Panc1 (cell line): Measurements from ENCODE around the gene EDAR.

Experiments used
- CTCF ChIP-seq: fragments of 450-650 bp; IDR thresholded peaks from 2 replicates; pipeline ENCODE4 v1.5.1; 2017; ENCODE audit warnings: mild to moderate bottlenecking
- POLR2AphosphoS5 ChIP-seq: IDR thresholded peaks from 2 replicates; pipeline ENCODE4 v1.6.1; 2012; ENCODE audit warnings: mild to moderate bottlenecking, low read depth, low read length, moderate library complexity
- REST ChIP-seq, 2 experiments: IDR thresholded peaks; 2 replicates each; pipeline ENCODE4 v1.6.1; 2011 to 2012; ENCODE audit warnings: low read depth in 2 of 2, control low read depth in 1 of 2, low read length in 1 of 2, mild to moderate bottlenecking in 1 of 2, moderate library complexity in 1 of 2; ENCODE audit not compliant: insufficient read depth in 1 of 2

- TF ChIP-seq CTCF = no peak
- no peak for TF ChIP-seq REST (IDR thresholded peaks at IDR 0.05; ENCODE audit: insufficient read depth in 1 of 2, low read depth in 2 of 2, low read length in 1 of 2)
- no peak for TF ChIP-seq POLR2AphosphoS5
Measured at GRCh38 chr2:108945969-108946368, 43.1 kb downstream of the EDAR start.
